ENCODE results near the gene MYL12B.

Gene MYL12B

GRCh38 chr18:3233004-3233403, 28.9 kb upstream of the MYL12B start:
- H3K4ac ChIP-seq (ENCODE audit: low read depth, low read length): no peak overlapping the region
- H3K79me1 ChIP-seq (ENCODE audit: low read length): peaks cover 2% of the 10 kb centered on the region
- no peak overlapping the region for H2AFZ ChIP-seq (ENCODE audit: insufficient read depth, low read length, poor library complexity)
- no peak overlapping the region for H2AK5ac ChIP-seq (ENCODE audit: low read length)
- H4K12ac ChIP-seq (ENCODE audit: low read depth, low read length): no peak overlapping the region
- no peaks in the 10 kb centered on the region for H3K79me2 ChIP-seq (ENCODE audit: control insufficient read depth, insufficient read depth, low read length, poor library complexity)
- no peak overlapping the region for H3K14ac ChIP-seq (ENCODE audit: low read length)
- no peak overlapping the region for H4K91ac ChIP-seq (ENCODE audit: low read depth, low read length)
- no peaks in the 10 kb centered on the region for H3K36me3 ChIP-seq (ENCODE audit: control insufficient read depth in 1 of 2, insufficient read depth in 2 of 2, low read length in 2 of 2)
- H3K9me3 ChIP-seq (ENCODE audit: insufficient read depth, low read depth, low read length): no peaks in the 10 kb centered on the region
- H3K9ac ChIP-seq (ENCODE audit: low read length): no peak overlapping the region
- no peaks in the 10 kb centered on the region for H3K27me3 ChIP-seq (ENCODE audit: insufficient read depth, low read length)
- H2BK120ac ChIP-seq (ENCODE audit: insufficient read depth, low read length, poor library complexity): no peak overlapping the region
- WGBS (ENCODE audit: extremely low coverage, insufficient coverage, insufficient read length): no CpG with 5 or more reads among the region's 1 CpG
- no peak overlapping the region for H3K4me2 ChIP-seq (ENCODE audit: low read length)
- H2BK5ac ChIP-seq (ENCODE audit: low read depth, low read length, poor library complexity): no peak overlapping the region
- no peak overlapping the region for H3K23ac ChIP-seq (ENCODE audit: low read length)
- H3K27ac ChIP-seq (ENCODE audit: low read depth, low read length): no peak overlapping the region
- H3K4me1 ChIP-seq (ENCODE audit: control insufficient read depth in 1 of 2, insufficient read depth in 2 of 2, low read length in 2 of 2): peaks cover 2 to 22% of the 10 kb centered on the region in 2 experiments
- no peak overlapping the region for H3K4me3 ChIP-seq (ENCODE audit: low read depth, low read length)
- H3K18ac ChIP-seq (ENCODE audit: low read length): no peak overlapping the region
- H4K8ac ChIP-seq (ENCODE audit: low read depth, low read length): no peak overlapping the region
- H2BK12ac ChIP-seq (ENCODE audit: low read length): no peak overlapping the region
- DNase-seq: no peak

DNA sequence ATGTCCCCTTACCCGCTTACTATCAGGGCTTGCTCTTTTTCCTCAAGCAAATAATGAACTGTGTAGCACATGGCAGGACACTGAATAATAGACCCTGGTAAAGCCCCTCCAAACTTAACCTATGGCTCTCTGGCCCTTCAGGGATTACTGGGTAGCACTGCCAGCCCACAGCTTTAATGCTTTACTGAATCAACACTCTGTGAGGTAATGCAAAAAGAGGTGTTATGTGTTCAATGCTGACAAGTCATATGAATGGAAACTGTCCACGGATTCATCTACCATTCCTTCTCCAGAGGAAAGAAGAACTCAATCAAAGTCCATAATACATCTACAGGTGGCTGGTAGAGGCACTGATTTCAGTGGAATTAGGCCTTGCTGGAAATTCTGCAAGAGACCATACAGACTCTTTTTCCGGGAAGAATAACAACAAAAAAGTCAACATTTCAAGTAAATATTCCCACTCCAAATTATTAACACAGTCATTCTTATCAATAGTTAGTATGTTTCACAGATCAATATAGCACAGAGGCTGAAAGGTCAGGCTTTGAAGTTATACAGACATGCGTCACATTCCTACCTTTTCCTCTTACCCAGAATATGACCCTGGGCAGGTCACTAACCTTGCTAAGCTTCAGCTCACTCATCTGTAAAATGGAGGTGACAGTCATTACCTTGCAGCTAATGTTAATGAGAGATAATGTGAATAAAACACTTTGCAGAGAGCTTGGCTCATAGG, 28.3 kb upstream of the MYL12B start:
- H3K36me3 ChIP-seq (ENCODE audit: control insufficient read depth in 1 of 2, insufficient read depth in 2 of 2, low read length in 2 of 2): no peaks in the 10 kb centered on the region
- WGBS (ENCODE audit: extremely low coverage, insufficient coverage, insufficient read length): no CpG with 5 or more reads among the region's 4 CpGs
- H3K4me2 ChIP-seq (ENCODE audit: low read length): no peak overlapping the region
- no peak overlapping the region for H4K12ac ChIP-seq (ENCODE audit: low read depth, low read length)
- H3K23ac ChIP-seq (ENCODE audit: low read length): no peak overlapping the region
- H2AK5ac ChIP-seq (ENCODE audit: low read length): no peak overlapping the region
- no peak overlapping the region for H4K8ac ChIP-seq (ENCODE audit: low read depth, low read length)
- H2BK120ac ChIP-seq (ENCODE audit: insufficient read depth, low read length, poor library complexity): no peak overlapping the region
- H3K79me2 ChIP-seq (ENCODE audit: control insufficient read depth, insufficient read depth, low read length, poor library complexity): no peaks in the 10 kb centered on the region
- no peaks in the 10 kb centered on the region for H3K9me3 ChIP-seq (ENCODE audit: insufficient read depth, low read depth, low read length)
- peaks cover 2 to 20% of the 10 kb centered on the region in 2 experiments for H3K4me1 ChIP-seq (ENCODE audit: control insufficient read depth in 1 of 2, insufficient read depth in 2 of 2, low read length in 2 of 2)
- no peak overlapping the region for H3K4me3 ChIP-seq (ENCODE audit: low read depth, low read length)
- no peak overlapping the region for H3K4ac ChIP-seq (ENCODE audit: low read depth, low read length)
- no peak overlapping the region for H2BK12ac ChIP-seq (ENCODE audit: low read length)
- no peaks in the 10 kb centered on the region for H3K27me3 ChIP-seq (ENCODE audit: insufficient read depth, low read length)
- H2BK5ac ChIP-seq (ENCODE audit: low read depth, low read length, poor library complexity): no peak overlapping the region
- no peak overlapping the region for H3K18ac ChIP-seq (ENCODE audit: low read length)
- no peak overlapping the region for H3K14ac ChIP-seq (ENCODE audit: low read length)
- no peak overlapping the region for H2AFZ ChIP-seq (ENCODE audit: insufficient read depth, low read length, poor library complexity)
- H3K27ac ChIP-seq (ENCODE audit: low read depth, low read length): no peak overlapping the region
- H3K9ac ChIP-seq (ENCODE audit: low read length): no peak overlapping the region
- no peak overlapping the region for H4K91ac ChIP-seq (ENCODE audit: low read depth, low read length)
- H3K79me1 ChIP-seq (ENCODE audit: low read length): peaks cover 2% of the 10 kb centered on the region
- DNase-seq: no peak

DNA sequence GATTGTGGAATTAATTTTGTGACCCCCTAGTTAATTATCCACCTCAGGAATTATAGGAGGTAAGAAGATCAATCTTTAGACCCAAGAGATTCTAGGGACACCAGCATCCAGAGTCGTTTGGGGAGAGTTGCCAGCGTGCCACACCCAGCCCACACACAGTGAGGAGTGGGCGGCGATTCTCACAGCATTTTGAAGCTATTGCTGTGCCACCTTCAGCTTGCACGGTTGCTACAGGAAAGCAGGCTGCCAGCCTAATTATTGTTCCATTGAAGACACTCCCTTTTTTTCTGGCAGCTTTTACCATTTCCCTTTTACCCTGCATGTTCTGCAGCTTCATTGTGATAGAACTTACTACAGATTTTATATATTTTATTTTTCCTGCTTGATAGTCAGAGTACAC, 27.5 kb upstream of the MYL12B start:
- Histone ChIP-seq H3K79me1 (ENCODE audit: low read length) (peaks cover 2% of the 10 kb centered on the region), H3K4ac (ENCODE audit: low read depth, low read length) (no peak overlapping the region), H3K79me2 (ENCODE audit: control insufficient read depth, insufficient read depth, low read length, poor library complexity) (no peaks in the 10 kb centered on the region), H3K14ac (ENCODE audit: low read length) (peak overlapping the region; percentile 53), H2AFZ (ENCODE audit: insufficient read depth, low read length, poor library complexity) (no peak overlapping the region), H3K9ac (ENCODE audit: low read length) (no peak overlapping the region), H3K4me1 (ENCODE audit: control insufficient read depth in 1 of 2, insufficient read depth in 2 of 2, low read length in 2 of 2) (peaks cover 2 to 17% of the 10 kb centered on the region in 2 experiments), H2BK120ac (ENCODE audit: insufficient read depth, low read length, poor library complexity) (no peak overlapping the region), H3K4me2 (ENCODE audit: low read length) (no peak overlapping the region), H3K4me3 (ENCODE audit: low read depth, low read length) (no peak overlapping the region), H3K27ac (ENCODE audit: low read depth, low read length) (no peak overlapping the region), H3K9me3 (ENCODE audit: insufficient read depth, low read depth, low read length) (no peaks in the 10 kb centered on the region), H2AK5ac (ENCODE audit: low read length) (no peak overlapping the region), H2BK5ac (ENCODE audit: low read depth, low read length, poor library complexity) (no peak overlapping the region), H2BK12ac (ENCODE audit: low read length) (peak overlapping the region; percentile 79), H4K8ac (ENCODE audit: low read depth, low read length) (no peak overlapping the region), H3K18ac (ENCODE audit: low read length) (peak overlapping the region; percentile 86), H3K27me3 (ENCODE audit: insufficient read depth, low read length) (no peaks in the 10 kb centered on the region), H4K91ac (ENCODE audit: low read depth, low read length) (peak overlapping the region; percentile 61), H3K23ac (ENCODE audit: low read length) (no peak overlapping the region), H4K12ac (ENCODE audit: low read depth, low read length) (no peak overlapping the region), H3K36me3 (ENCODE audit: control insufficient read depth in 1 of 2, insufficient read depth in 2 of 2, low read length in 2 of 2) (no peaks in the 10 kb centered on the region)
- WGBS (ENCODE audit: extremely low coverage, insufficient coverage, insufficient read length): no CpG with 5 or more reads among the region's 5 CpGs
- no peak for DNase-seq

- Histone ChIP-seq H2BK5ac (ENCODE audit: low read depth, low read length, poor library complexity) (peak overlapping the region; percentile 10), H3K4me2 (ENCODE audit: low read length) (no peak overlapping the region), H2AFZ (ENCODE audit: insufficient read depth, low read length, poor library complexity) (no peak overlapping the region), H3K4ac (ENCODE audit: low read depth, low read length) (no peak overlapping the region), H3K9ac (ENCODE audit: low read length) (no peak overlapping the region), H3K4me3 (ENCODE audit: low read depth, low read length) (no peak overlapping the region), H3K18ac (ENCODE audit: low read length) (no peak overlapping the region), H4K12ac (ENCODE audit: low read depth, low read length) (no peak overlapping the region), H3K27ac (ENCODE audit: low read depth, low read length) (peak overlapping the region; percentile 72), H3K23ac (ENCODE audit: low read length) (no peak overlapping the region), H3K4me1 (ENCODE audit: control insufficient read depth in 1 of 2, insufficient read depth in 2 of 2, low read length in 2 of 2) (peaks cover 2 to 17% of the 10 kb centered on the region in 2 experiments), H3K79me2 (ENCODE audit: control insufficient read depth, insufficient read depth, low read length, poor library complexity) (no peaks in the 10 kb centered on the region), H4K8ac (ENCODE audit: low read depth, low read length) (no peak overlapping the region), H3K9me3 (ENCODE audit: insufficient read depth, low read depth, low read length) (no peaks in the 10 kb centered on the region), H3K36me3 (ENCODE audit: control insufficient read depth in 1 of 2, insufficient read depth in 2 of 2, low read length in 2 of 2) (no peaks in the 10 kb centered on the region), H2AK5ac (ENCODE audit: low read length) (no peak overlapping the region), H2BK120ac (ENCODE audit: insufficient read depth, low read length, poor library complexity) (peak overlapping the region; percentile 23), H2BK12ac (ENCODE audit: low read length) (peak overlapping the region; percentile 55), H3K27me3 (ENCODE audit: insufficient read depth, low read length) (no peaks in the 10 kb centered on the region), H3K14ac (ENCODE audit: low read length) (no peak overlapping the region), H3K79me1 (ENCODE audit: low read length) (peaks cover 2% of the 10 kb centered on the region), H4K91ac (ENCODE audit: low read depth, low read length) (peak overlapping the region; percentile 38)
- DNase-seq: peak in 1 of 2 donors; percentile 44
- no CpG with 5 or more reads among the region's 2 CpGs for WGBS (ENCODE audit: extremely low coverage, insufficient coverage, insufficient read length)
Measured at GRCh38 chr18:3235846-3236245, 26.1 kb upstream of the MYL12B start.
